A673 (cell line): Measurements from ENCODE around the gene EZH2. TPM values are rescaled to one million over a fixed set of nuclear protein-coding genes. Genes with fewer than 3 reads are reported as not detected.

Experiments
- BruUV-seq: library from RNA; stranded (reverse); fragments of 400-500 nt; replicated peaks from 2 replicates; lab custom pipeline; 2021; lab: Mats Ljungman, UMichigan
- CTCF ChIA-PET: fragments of 300-600 bp; sonication (Branson Sonifier 250); formaldehyde crosslinking; loops from one replicate; lab custom pipeline; 2022; ENCODE audit warnings: antibody characterized with exemption; lab: Charles Lee
- POLR2A ChIA-PET: fragments of 300-600 bp; sonication (Branson Sonifier 250); formaldehyde crosslinking; loops from one replicate; lab custom pipeline; 2022; ENCODE audit warnings: antibody characterized with exemption; ENCODE audit not compliant: low non-redundant PET; lab: Charles Lee
- DNase-seq: peaks from one replicate; pipeline ENCODE4 v3.0.0-alpha.2; 2015; ENCODE audit warnings: low spot score
- H3K27ac ChIP-seq: fragments of 200-600 bp; sonication (generic); 2 replicates; pipeline ENCODE4 v1.5.1; 2016; ENCODE audit warnings: mixed run types, low read depth, mild to moderate bottlenecking, mixed read lengths, antibody characterized with exemption, low read length; ENCODE audit not compliant: poor library complexity, severe bottlenecking
- H3K27me3 ChIP-seq: fragments of 200-600 bp; sonication (generic); replicated peaks from 2 replicates; pipeline ENCODE4 v1.6.1; 2017; ENCODE audit warnings: mixed run types, low read depth, mild to moderate bottlenecking, mixed read lengths, antibody characterized with exemption, low read length; ENCODE audit not compliant: insufficient read depth, poor library complexity
- H3K36me3 ChIP-seq: fragments of 200-600 bp; sonication (generic); 2 replicates; pipeline ENCODE4 v1.6.1; 2016; ENCODE audit warnings: mixed run types, mild to moderate bottlenecking, mixed read lengths, antibody characterized with exemption, low read length; ENCODE audit not compliant: insufficient read depth, poor library complexity, severe bottlenecking
- H3K4me1 ChIP-seq: fragments of 200-600 bp; sonication (generic); 2 replicates; pipeline ENCODE4 v1.6.1; 2017; ENCODE audit warnings: mixed run types, mild to moderate bottlenecking, mixed read lengths, antibody characterized with exemption, low read length; ENCODE audit not compliant: insufficient read depth, poor library complexity, severe bottlenecking
- H3K4me3 ChIP-seq: fragments of 200-600 bp; sonication (generic); 2 replicates; pipeline ENCODE4 v1.5.1; 2016; ENCODE audit warnings: low read depth, mixed run types, mild to moderate bottlenecking, mixed read lengths, low read length; ENCODE audit not compliant: poor library complexity, severe bottlenecking
- H3K9me3 ChIP-seq: fragments of 200-600 bp; sonication (generic); 2 replicates; pipeline ENCODE4 v1.6.1; 2016; ENCODE audit warnings: mixed run types, low read depth, mild to moderate bottlenecking, mixed read lengths, antibody characterized with exemption, low read length; ENCODE audit not compliant: poor library complexity, severe bottlenecking
- CTCF ChIP-seq: fragments of 300-800, 200-600 bp; sonication (generic); conservative IDR thresholded peaks from 2 replicates; pipeline ENCODE4 v1.5.1; 2017; ENCODE audit warnings: low read depth, mild to moderate bottlenecking, antibody characterized with exemption, low read length, moderate library complexity, mixed read lengths
- EZH2 ChIP-seq: fragments of 200-600 bp; sonication (generic); IDR thresholded peaks from 2 replicates; pipeline ENCODE4 v1.6.1; 2017; ENCODE audit warnings: borderline replicate concordance, low read depth, mild to moderate bottlenecking, mixed read lengths, antibody characterized with exemption, low read length; ENCODE audit not compliant: poor library complexity, severe bottlenecking
- intact Hi-C: fragments of 100-400 bp; cut with micrococcal nuclease; formaldehyde crosslinking; loops from one replicate; pipeline ENCODE4 v1.10.0; 2022; ENCODE audit not compliant: unreplicated experiment
- total RNA-seq: library from RNA; stranded (reverse); gene quantifications from 2 replicates; pipeline ENCODE4 v1.2.3, GENCODE V29; 2021

The EZH2 gene
- total RNA-seq, 1 experiment from 2014 or later = 140 TPM

- ChIA-PET POLR2A (no interaction called here), CTCF (no interaction called here)
- intact Hi-C loops = loop anchor here (2.0 to 10.0 kb wide), 3 partner anchors 25 to 195 kb away; no protein-coding TSS in a partner anchor
- Histone ChIP-seq H3K36me3 (peaks cover 34% of the 10 kb centered on the region), H3K4me3 (no peak overlapping the region), H3K9me3 (no peaks in the 10 kb centered on the region), H3K27ac (no peak overlapping the region), H3K4me1 (peaks cover 31% of the 10 kb centered on the region), H3K27me3 (no peaks in the 10 kb centered on the region)
- BruUV-seq = no TSS peak
- no peak for TF ChIP-seq CTCF
- no peak for TF ChIP-seq EZH2
- DNase-seq = no peak
Measured at GRCh38 chr7:148770004-148770403, 114.1 kb downstream of the EZH2 start.

GRCh38 chr7:148763622-148764021 is 120.5 kb downstream of the EZH2 start:
- BruUV-seq = no TSS peak
- TF ChIP-seq EZH2 = no peak
- TF ChIP-seq CTCF = no peak
- Histone ChIP-seq H3K27ac (no peak overlapping the region), H3K27me3 (no peaks in the 10 kb centered on the region), H3K4me3 (no peak overlapping the region), H3K4me1 (no peaks in the 10 kb centered on the region), H3K9me3 (no peaks in the 10 kb centered on the region), H3K36me3 (peaks cover 60% of the 10 kb centered on the region)
- intact Hi-C loops = no loop called here
- CTCF ChIA-PET = no interaction called here
- DNase-seq = no peak
- POLR2A ChIA-PET = no interaction called here

GRCh38 chr7:148761499-148762278 is 122.4 kb downstream of the EZH2 start:
- no peak overlapping the region for H3K27ac ChIP-seq
- no peaks in the 10 kb centered on the region for H3K27me3 ChIP-seq
- H3K4me3 ChIP-seq = no peak overlapping the region
- H3K36me3 ChIP-seq = peaks cover 58% of the 10 kb centered on the region
- ChIA-PET CTCF (no interaction called here), POLR2A (no interaction called here)
- TF ChIP-seq EZH2 = no peak
- TF ChIP-seq CTCF = no peak
- intact Hi-C loops = no loop called here
- no peaks in the 10 kb centered on the region for H3K9me3 ChIP-seq
- no peaks in the 10 kb centered on the region for H3K4me1 ChIP-seq
- DNase-seq = no peak
- BruUV-seq = no TSS peak

Other genes starting within 250 kb of the EZH2 start
- 75.5 and 75.7 TPM in 2 replicates for gene CUL1, start 185.4 kb downstream of the EZH2 start, total RNA-seq
- gene PDIA4, start 144.2 kb upstream of the EZH2 start, total RNA-seq = 235 and 254 TPM in 2 replicates
- gene ZNF786, start 206.4 kb upstream of the EZH2 start, total RNA-seq = 9.8 and 9.9 TPM in 2 replicates
- gene ZNF425, start 242.0 kb upstream of the EZH2 start, total RNA-seq = 1.1 and 1.2 TPM in 2 replicates